OCI-LY1 (cell line): Measurements from ENCODE around the gene IYD.

Experiments
- EZH2 ChIP-seq: fragments of 200-600 bp; sonication (generic), shearing (Covaris generic); IDR thresholded peaks from 2 replicates; pipeline ENCODE4 v1.8.0; 2017; ENCODE audit warnings: borderline replicate concordance, mixed run types, mild to moderate bottlenecking, antibody characterized with exemption, low read length, moderate library complexity, mixed read lengths
- TF ChIP-seq, protein P1 (sequence below): fragments of 200-600 bp; sonication (generic), shearing (Covaris generic); IDR thresholded peaks from 2 replicates; pipeline ENCODE4 v1.5.1; 2017; ENCODE audit warnings: mild to moderate bottlenecking, antibody characterized with exemption, low read length, moderate library complexity, mixed read lengths

DNA sequence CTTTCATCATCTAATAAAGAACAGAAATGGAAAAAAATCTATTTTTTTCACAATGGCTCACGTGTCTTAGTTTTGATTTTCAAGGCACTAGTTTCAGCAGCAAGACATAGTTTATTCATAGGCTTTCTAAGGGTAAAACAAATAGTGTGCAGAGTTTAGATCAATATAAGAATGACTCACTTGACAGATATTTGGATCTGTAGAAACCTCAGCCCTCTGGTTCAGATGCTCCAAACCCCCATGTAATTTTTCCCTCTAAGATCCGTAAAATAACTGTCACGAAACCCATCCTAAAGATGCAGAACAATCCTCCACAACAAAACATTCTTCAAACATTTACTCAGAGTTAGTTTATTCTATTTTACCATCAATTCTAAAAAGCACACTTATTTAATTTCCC, 43.4 kb downstream of the IYD start:
- no peak for TF ChIP-seq EZH2
- TF ChIP-seq, protein P1, sequence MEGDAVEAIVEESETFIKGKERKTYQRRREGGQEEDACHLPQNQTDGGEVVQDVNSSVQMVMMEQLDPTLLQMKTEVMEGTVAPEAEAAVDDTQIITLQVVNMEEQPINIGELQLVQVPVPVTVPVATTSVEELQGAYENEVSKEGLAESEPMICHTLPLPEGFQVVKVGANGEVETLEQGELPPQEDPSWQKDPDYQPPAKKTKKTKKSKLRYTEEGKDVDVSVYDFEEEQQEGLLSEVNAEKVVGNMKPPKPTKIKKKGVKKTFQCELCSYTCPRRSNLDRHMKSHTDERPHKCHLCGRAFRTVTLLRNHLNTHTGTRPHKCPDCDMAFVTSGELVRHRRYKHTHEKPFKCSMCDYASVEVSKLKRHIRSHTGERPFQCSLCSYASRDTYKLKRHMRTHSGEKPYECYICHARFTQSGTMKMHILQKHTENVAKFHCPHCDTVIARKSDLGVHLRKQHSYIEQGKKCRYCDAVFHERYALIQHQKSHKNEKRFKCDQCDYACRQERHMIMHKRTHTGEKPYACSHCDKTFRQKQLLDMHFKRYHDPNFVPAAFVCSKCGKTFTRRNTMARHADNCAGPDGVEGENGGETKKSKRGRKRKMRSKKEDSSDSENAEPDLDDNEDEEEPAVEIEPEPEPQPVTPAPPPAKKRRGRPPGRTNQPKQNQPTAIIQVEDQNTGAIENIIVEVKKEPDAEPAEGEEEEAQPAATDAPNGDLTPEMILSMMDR = no peak
